ENCODE data around the gene ASTN2.

DNA sequence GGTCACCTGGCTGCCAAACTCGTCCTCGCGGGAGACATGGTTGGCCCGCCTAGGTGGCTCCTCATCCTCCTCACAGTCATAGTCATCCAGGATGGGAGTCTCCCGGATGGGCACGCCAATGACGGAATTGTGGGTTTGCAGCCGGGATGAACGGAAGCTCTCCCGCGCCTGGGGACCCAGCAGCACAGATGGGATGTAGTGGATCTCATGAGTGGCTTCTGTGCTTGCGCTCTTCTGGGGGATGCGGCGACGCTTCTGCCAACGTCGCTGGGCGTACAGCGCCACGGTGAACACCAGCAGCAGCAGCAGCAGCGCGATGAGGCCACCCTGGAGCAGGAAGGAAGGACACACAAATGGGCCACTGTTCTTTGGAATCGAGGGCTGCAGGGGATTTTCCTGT lies 200.4 kb downstream of the ASTN2 start:
- TF ChIP-seq, protein P1, sequence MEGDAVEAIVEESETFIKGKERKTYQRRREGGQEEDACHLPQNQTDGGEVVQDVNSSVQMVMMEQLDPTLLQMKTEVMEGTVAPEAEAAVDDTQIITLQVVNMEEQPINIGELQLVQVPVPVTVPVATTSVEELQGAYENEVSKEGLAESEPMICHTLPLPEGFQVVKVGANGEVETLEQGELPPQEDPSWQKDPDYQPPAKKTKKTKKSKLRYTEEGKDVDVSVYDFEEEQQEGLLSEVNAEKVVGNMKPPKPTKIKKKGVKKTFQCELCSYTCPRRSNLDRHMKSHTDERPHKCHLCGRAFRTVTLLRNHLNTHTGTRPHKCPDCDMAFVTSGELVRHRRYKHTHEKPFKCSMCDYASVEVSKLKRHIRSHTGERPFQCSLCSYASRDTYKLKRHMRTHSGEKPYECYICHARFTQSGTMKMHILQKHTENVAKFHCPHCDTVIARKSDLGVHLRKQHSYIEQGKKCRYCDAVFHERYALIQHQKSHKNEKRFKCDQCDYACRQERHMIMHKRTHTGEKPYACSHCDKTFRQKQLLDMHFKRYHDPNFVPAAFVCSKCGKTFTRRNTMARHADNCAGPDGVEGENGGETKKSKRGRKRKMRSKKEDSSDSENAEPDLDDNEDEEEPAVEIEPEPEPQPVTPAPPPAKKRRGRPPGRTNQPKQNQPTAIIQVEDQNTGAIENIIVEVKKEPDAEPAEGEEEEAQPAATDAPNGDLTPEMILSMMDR (IDR thresholded peaks at IDR 0.05 in 2 of 3, conservative IDR thresholded peaks at IDR 0.05 in 1 of 3; ENCODE audit: control insufficient read depth in 2 of 3, extremely low read depth in 1 of 3, insufficient read depth in 1 of 3, low read depth in 3 of 3, low read length in 3 of 3), result no peak
- TF ChIP-seq FOXM1 (IDR thresholded peaks at IDR 0.05; ENCODE audit: low read depth, low read length) (no peak), MYC (IDR thresholded peaks at IDR 0.05; ENCODE audit: insufficient read depth, insufficient read length, insufficient replicate concordance, low read length, severe bottlenecking) (no peak), SP1 (IDR thresholded peaks at IDR 0.05; ENCODE audit: low read depth, low read length) (no peak), SREBF2 (IDR thresholded peaks at IDR 0.05; ENCODE audit: low read length) (no peak)
- TF ChIP-seq, protein P2, sequence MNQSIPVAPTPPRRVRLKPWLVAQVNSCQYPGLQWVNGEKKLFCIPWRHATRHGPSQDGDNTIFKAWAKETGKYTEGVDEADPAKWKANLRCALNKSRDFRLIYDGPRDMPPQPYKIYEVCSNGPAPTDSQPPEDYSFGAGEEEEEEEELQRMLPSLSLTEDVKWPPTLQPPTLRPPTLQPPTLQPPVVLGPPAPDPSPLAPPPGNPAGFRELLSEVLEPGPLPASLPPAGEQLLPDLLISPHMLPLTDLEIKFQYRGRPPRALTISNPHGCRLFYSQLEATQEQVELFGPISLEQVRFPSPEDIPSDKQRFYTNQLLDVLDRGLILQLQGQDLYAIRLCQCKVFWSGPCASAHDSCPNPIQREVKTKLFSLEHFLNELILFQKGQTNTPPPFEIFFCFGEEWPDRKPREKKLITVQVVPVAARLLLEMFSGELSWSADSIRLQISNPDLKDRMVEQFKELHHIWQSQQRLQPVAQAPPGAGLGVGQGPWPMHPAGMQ (IDR thresholded peaks at IDR 0.05; ENCODE audit: borderline replicate concordance), result no peak
